SHP77 (cell line): ENCODE data around the gene NRXN3.

Source experiments
- DNase-seq, 2 experiments: peaks; one replicate each; lab custom pipeline; 2025; lab: John Stamatoyannopoulos, UW

Gene NRXN3

DNA sequence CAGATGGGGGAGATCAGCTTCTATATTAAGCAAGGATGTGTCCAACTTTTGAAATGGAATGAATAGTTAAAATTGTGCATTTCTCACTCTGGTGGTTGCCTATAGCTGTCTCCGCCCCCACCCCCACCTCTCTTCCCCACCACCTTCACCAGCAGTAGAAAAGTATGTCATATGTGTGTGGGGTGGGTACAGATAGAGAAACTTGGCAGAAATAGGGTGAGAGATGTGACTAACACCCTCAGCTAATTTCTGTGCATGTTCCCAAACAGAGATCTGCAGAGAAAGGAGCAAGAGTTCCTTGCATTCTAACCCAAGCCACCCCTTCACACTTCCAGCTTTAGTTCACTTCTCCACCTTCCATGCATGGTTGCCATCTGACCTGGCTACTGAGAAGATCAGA lies 980.1 kb downstream of the NRXN3 start:
- no peak for DNase-seq

- no peak for DNase-seq
Observed at GRCh38 chr14:79157369-79157768, 987.2 kb downstream of the NRXN3 start.

DNA sequence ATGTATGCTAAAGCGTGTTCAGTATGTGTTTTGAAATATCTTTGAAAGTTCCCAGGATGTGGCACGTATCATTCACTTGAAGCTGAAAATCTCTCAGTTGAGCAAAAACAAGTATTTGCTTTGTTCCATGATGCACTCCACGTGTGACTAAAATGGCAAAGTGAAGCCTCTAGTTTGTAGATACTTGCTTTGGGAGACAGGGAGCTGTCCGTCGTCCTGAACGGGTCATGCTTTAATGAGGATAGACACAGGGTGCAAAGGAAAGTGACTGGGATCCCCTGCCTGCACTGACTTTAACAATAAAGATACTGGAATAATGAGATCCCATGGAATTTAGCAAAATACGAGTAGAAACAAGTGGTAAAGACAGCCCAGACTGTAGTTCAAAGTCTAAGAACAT lies 991.4 kb downstream of the NRXN3 start:
- DNase-seq = no peak

GRCh38 chr14:79162833-79163232 lies 992.7 kb downstream of the NRXN3 start:
- no peak for DNase-seq

DNA sequence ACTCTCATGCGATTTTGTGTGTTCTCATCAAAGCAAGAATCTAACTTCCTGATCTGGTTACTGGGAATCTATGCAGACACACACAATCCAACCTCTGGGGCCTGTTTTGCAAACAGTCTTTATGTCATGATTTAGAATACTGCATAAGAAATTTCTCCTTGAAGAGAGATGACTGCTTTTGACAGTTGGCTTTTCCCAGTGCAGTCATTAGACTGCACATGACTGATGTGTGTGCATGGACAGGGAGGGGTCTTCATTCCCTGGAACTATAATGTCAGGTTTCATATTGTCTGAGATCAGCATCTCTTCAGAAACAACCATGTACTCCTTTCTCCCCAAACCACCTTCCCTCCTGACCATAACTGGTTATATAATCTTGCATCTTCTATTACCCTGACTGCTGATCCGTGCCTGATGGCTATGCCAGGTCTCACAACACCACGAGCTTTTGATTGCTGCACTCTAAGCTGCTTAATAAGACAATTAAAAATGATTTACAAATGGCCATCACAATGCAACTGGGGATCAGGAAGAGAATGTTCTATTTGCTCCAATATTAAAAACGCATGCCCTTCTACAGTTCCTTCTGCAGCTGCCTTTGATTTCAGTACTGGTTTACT lies 995.4 kb downstream of the NRXN3 start:
- no peak for DNase-seq

DNA sequence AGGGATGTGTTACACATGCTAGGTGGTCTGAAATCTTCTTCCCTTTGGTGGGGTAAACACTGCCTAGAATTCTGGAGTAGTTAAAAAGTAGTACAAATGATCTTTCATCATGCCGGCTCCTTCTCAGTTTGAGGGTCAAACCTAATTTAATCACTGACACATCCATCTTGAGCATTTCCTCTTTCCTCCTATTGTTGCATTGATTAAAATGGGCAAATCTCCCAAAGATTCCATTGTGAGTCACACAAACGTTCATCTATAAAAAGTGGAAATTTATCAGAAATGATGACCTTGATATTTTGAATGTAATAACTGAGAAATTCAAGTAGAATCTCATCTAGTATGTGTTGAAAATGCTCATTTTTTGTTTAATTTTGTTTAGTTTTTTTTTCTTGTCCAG lies 996.0 kb downstream of the NRXN3 start:
- DNase-seq = no peak

- DNase-seq = no peak
Observed at GRCh38 chr14:79167957-79168356, 997.8 kb downstream of the NRXN3 start.

- no peak for DNase-seq
Observed at GRCh38 chr14:79175671-79176070, 1005.5 kb downstream of the NRXN3 start.

DNA sequence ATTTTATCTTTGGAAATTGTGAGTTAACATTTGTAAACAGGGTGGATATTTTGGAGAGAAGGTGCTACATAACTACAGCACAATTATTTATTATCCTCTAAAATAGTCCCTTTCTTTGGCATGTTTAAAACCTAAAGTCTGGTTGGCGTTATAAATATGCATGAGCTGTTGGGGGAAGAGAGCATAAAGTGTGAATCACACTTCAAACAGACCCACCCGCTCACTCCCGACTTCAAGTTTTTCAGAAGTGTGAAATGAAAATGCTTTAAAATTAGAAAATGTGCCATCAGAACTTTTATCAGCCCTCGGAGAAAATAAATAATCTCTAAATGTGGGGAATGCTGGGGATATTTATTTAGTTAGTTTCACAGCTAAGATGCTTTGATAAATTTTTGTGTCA lies 1006.9 kb downstream of the NRXN3 start:
- no peak for DNase-seq

DNA sequence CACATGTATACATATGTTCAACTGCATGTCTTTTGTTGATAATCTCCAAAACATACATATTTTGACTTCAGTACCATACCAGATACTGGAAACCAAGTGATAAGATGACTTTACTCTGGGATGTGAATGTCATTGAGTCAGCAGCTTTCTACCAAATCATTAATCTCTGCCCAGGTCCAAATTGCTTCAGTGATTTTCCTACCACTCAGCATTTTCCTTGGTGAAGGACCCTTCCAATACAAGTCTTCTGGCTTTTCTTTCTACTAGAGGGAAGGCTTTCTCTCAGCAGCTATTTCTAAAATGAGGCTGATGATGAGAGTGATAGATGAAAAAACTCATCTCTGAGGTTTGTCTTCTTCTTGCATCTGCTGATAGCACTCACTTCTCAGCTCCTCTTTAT lies 1008.5 kb downstream of the NRXN3 start:
- DNase-seq = no peak

DNA sequence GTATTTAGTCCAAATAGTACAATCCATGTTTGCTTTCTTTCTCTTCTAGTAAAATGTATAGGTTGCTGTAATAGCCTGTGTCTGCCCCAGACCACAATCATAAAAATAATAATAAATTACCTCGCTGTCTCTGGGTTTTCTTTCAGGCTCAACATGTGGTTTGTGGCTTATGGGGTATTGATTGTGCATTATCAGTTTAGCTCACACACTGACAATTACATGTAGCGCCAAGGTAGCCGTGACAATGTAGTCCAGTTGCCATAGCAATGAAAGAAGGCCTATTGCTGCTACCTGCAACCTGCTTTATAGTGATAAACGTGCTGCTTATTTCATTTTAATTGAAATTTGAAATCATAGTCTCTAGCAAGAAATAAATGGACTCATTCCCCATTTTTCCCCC lies 1009.8 kb downstream of the NRXN3 start:
- no peak for DNase-seq

- no peak for DNase-seq
Observed at GRCh38 chr14:79180656-79181055, 1010.5 kb downstream of the NRXN3 start.

DNA sequence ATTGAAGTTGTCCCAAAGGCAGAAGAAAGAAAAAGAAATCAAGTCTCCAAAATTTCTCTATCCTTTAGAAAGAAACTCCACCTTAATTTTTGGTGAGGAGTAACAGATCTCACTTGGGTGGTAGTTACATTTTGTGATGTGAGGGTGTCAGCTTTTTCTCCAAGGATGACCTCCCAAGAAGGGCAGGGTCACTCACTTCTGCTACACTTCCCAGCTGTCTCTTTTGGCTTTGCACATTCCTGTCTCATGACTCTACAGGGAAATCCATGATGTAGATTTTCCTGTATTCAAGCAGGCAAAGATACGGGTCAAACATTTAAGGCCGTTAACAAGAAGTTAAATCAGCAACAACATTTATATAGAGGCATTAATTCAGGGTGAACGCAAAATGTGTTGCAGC lies 1016.4 kb downstream of the NRXN3 start:
- DNase-seq = no peak

DNA sequence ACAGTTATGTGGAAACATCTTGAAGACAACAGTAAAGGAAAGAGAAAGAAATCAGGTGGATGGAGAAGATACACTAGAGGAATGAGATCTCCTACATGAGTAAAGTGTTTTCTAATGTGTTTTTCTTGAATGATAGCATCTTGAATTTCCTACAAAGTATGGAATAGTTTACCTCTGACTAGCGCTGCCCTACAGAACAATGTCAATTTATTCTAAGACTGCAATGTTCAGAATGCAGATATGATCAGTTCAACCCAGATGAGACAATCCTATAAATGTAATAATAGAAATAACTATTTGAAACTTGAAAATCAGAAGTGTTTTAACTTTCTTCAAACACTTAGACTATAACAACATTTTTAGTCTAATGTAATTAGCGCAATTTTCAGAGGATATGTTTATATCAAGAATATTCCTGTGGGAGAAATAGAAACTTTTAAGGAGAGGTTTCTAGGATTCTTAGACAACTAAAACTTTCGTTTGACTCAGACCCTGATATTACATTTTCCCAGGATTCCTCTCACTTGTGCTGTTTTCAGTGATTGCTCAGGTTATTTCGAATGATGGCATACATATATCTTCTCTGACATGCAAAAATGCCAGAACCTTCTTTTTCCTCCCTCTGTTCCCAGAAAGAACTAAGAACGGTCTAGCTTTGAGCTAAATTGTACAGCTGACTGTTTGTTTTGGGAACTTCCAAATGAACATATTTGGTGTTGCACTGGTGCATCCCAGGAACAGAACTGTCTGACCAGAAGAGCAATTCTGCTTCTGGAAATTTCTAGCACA lies 1023.7 kb downstream of the NRXN3 start:
- no peak for DNase-seq

GRCh38 chr14:79196216-79196615 lies 1026.0 kb downstream of the NRXN3 start:
- no peak for DNase-seq

- DNase-seq = no peak
Observed at GRCh38 chr14:79197516-79197915, 1027.3 kb downstream of the NRXN3 start.

DNA sequence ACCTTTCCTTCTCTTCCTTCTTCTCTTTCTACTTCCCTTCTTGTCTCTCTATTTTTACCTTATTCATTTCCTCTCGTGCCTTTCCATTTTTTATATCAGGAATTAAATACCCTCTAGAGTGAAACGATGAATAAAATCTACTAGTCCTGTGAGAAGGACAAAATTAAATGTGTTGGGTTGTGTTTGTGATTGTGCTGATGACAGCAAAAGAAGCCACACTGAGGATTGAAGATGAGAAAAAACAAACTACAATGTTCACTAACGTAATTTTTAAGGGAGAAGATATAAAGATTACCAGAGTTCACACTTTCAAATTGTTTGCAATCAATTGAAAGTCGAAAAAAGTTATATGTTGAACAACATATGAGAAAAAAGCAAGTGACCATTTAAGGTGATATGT lies 1029.0 kb downstream of the NRXN3 start:
- no peak for DNase-seq

- no peak for DNase-seq
Observed at GRCh38 chr14:79201564-79202207, 1031.5 kb downstream of the NRXN3 start.

DNA sequence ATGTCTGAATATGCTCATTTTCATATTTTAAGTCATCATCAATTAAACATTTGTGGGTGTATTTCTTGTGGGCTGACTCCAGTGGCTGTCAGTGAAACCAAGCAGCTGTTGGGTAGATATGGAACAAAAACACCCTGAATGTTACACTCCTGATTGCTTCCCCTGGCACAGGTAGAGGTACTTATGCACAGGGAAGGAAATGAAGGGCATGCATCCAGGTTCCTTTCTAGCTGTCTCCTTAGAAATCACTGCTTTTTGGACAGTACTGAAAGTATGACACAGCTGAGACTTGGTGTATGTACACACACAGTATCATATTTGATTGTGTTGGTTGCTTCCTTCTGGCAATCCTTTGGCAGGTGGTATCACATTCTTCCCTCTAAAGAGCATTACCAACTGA lies 1034.4 kb downstream of the NRXN3 start:
- no peak for DNase-seq

- no peak for DNase-seq
Observed at GRCh38 chr14:79209418-79209817, 1039.2 kb downstream of the NRXN3 start.

- DNase-seq = no peak
Observed at GRCh38 chr14:79225815-79226214, 1055.6 kb downstream of the NRXN3 start.

GRCh38 chr14:79229383-79229909 lies 1059.3 kb downstream of the NRXN3 start:
- DNase-seq = no peak

DNA sequence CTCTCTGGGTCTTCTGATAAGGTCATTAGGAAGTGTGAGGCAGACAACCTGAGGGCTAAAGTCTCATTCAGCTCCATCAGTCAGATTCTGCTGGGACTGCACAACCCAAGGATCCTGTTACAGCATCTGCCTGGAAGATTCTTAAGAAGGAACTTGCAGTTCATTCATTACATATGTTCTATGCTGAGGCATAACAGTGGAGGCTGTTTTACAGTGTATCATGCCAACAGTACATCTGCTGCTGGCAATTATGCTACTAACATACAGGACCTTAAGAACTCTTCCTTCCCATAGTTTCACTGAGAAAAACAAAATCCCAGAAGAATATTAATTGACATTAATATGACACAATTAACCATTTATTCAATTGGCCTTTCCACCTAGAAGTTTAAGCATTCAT lies 1072.5 kb downstream of the NRXN3 start:
- DNase-seq = no peak
